NCI-H69 (cell line): ENCODE data around the gene GLDN.
"Not testable (repeated sequence)": the region's sequence is repeated elsewhere in the genome, so short reads cannot be mapped to it uniquely, and the experiment has no call there.

ENCODE experiments used
- DNase-seq: peaks from one replicate; lab custom pipeline; 2025; lab: John Stamatoyannopoulos, UW

The GLDN gene

GRCh38 chr15:51446029-51446744 lies 104.7 kb downstream of the GLDN start:
- not testable (repeated sequence) for DNase-seq

- DNase-seq, result no peak
These were observed 106.6 kb downstream of the GLDN start for GRCh38 chr15:51447855-51448621.

- no peak for DNase-seq
These were observed 107.4 kb downstream of the GLDN start for GRCh38 chr15:51448622-51449399.

- no peak for DNase-seq
These were observed 108.5 kb downstream of the GLDN start for GRCh38 chr15:51450001-51450400.
